Raji (cell line): ENCODE measurements around the gene GUCY2F.

ENCODE experiments used
- POLR2A ChIP-seq: IDR thresholded peaks from 2 replicates; pipeline ENCODE4 v1.6.1; 2011; ENCODE audit warnings: low read depth, low read length, control low read depth; ENCODE audit not compliant: insufficient read depth

Gene GUCY2F

GRCh38 chrX:109372291-109372690 lies 109.6 kb downstream of the GUCY2F start:
- no peak for TF ChIP-seq POLR2A

- TF ChIP-seq POLR2A: no peak
These were observed 119.8 kb downstream of the GUCY2F start for GRCh38 chrX:109362101-109362500.

- TF ChIP-seq POLR2A: no peak
These were observed 121.6 kb downstream of the GUCY2F start for GRCh38 chrX:109360301-109360700.

- no peak for TF ChIP-seq POLR2A
These were observed 124.2 kb downstream of the GUCY2F start for GRCh38 chrX:109357706-109358105.

- TF ChIP-seq POLR2A: no peak
These were observed 125.2 kb downstream of the GUCY2F start for GRCh38 chrX:109356684-109357083.

- no peak for TF ChIP-seq POLR2A
These were observed 129.8 kb downstream of the GUCY2F start for GRCh38 chrX:109352066-109352588.

- no peak for TF ChIP-seq POLR2A
These were observed 130.3 kb downstream of the GUCY2F start for GRCh38 chrX:109351557-109351956.

GRCh38 chrX:109350551-109350950 lies 131.3 kb downstream of the GUCY2F start:
- TF ChIP-seq POLR2A: no peak

GRCh38 chrX:109350051-109350450 lies 131.8 kb downstream of the GUCY2F start:
- no peak for TF ChIP-seq POLR2A

- no peak for TF ChIP-seq POLR2A
These were observed 134.3 kb downstream of the GUCY2F start for GRCh38 chrX:109347632-109348031.

- TF ChIP-seq POLR2A: no peak
These were observed 135.4 kb downstream of the GUCY2F start for GRCh38 chrX:109346491-109346890.

GRCh38 chrX:109345856-109346255 lies 136.0 kb downstream of the GUCY2F start:
- no peak for TF ChIP-seq POLR2A

- no peak for TF ChIP-seq POLR2A
These were observed 137.2 kb downstream of the GUCY2F start for GRCh38 chrX:109344678-109345077.

- no peak for TF ChIP-seq POLR2A
These were observed 137.8 kb downstream of the GUCY2F start for GRCh38 chrX:109344101-109344500.

- TF ChIP-seq POLR2A: no peak
These were observed 138.2 kb downstream of the GUCY2F start for GRCh38 chrX:109343671-109344070.

GRCh38 chrX:109336141-109336540 lies 145.7 kb downstream of the GUCY2F start:
- TF ChIP-seq POLR2A: no peak

GRCh38 chrX:109327251-109327650 lies 154.6 kb downstream of the GUCY2F start:
- TF ChIP-seq POLR2A: no peak
